GM18520 (cell line): ENCODE data around the gene TADA2A.

ENCODE experiments used
- ATAC-seq: cut with Tn5 transposase; IDR thresholded peaks from one replicate; pipeline ENCODE4 v1.9.1; 2021; ENCODE audit not compliant: unreplicated experiment

Gene TADA2A

DNA sequence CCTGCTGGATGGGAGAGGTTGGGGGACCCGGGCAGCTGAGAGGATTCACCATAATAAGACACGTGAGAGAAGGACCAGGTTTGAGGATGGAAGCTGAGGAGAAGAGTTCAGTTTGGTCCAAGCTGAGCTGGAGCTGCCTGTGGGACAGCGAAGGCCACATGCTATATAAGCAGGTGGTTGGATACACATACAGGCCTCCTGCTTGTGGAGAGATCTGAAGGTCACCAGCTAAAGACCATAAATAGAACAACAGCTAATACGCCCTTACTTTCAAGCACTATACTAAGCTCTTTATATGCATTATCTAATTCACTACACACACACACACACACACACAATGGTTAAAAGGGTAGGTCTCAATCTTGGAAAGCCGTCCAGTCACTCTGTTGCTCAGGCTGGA lies 115.1 kb downstream of the TADA2A start:
- no peak for ATAC-seq

DNA sequence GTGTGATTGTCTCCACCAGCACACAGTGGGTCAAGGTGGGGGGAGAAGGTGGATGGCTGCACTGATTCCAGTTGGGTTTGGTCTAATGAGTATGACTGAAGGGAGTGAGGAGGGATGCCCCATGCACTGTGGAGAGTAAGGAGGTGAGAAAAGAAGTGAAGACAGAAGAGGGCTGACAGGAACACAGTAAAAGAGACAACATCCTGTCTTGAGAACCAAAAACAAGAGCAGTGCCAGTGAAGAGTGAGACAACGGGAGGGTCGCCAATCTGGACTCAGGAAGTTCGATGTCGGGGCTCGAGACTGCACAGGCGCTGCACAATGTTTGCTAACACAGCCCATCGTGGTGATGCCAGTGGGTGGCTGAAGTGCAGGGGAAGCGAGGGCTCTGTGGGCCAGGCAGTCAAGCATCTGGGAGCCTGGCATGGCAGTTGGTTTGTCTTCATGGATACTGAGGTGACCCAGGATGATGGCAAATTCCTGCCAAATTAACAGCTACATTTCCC lies 117.1 kb downstream of the TADA2A start:
- no peak for ATAC-seq

DNA sequence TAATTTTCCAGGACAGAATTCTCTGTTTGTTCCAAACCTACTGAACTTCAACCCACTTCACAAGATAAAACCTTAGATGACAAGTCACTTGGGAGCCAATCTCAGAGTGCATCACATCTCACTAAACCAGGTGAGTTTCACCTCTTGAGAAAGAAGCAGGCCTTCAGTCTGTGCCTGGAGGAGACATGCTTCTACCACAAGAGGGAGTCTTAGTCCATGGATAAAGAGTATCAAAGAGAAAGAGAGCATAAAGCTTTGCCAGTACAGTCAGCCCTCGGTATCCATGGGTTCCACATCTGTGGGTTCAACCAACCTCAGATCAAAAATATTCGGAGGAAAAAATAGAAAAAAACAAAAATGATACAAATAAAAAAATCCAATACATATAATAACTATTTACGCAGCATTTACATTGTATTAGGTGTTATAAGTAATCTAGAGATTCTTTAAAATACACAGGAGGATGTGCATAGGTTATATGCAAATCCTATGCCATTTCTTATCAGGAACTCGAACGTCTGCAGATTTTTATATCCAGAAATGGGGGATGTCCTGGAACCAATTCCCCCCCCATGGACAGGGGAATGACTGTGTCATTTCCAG lies 120.7 kb downstream of the TADA2A start:
- ATAC-seq = no peak
